HepG2 (cell line): ENCODE results near the gene VIT. TPM values are rescaled to one million over a fixed set of nuclear protein-coding genes. Genes with fewer than 3 reads are reported as not detected.

Source experiments
- ATAC-seq: fragments of 200-7000 bp; cut with Tn5 transposase; 3 replicates; pipeline ENCODE4 v1.9.1; 2020; ENCODE audit warnings: mild to moderate bottlenecking, moderate library complexity
- BruUV-seq: library from RNA; stranded (reverse); fragments of 400-500 nt; replicated peaks from 2 replicates; lab custom pipeline; 2021; lab: Mats Ljungman, UMichigan
- CTCF ChIA-PET: fragments of 300-600 bp; formaldehyde crosslinking; extraction: SDS; loops from one replicate; lab custom pipeline; 2021; ENCODE audit warnings: low total read pairs, inconsistent platforms, low intra/inter-chr PET ratio; lab: Yijun Ruan, JAX
- POLR2A ChIA-PET: fragments of 350-600 bp; sonication (Branson Sonifier 250); formaldehyde crosslinking; loops from one replicate; lab custom pipeline; 2020; ENCODE audit warnings: antibody characterized with exemption, inconsistent platforms; lab: Yijun Ruan, JAX
- DNase-seq: peaks from one replicate; pipeline ENCODE4 v3.0.0-alpha.2; 2015; ENCODE audit warnings: low spot score
- FAIRE-seq: peaks from 3 replicates; lab custom pipeline; 2011; peaks lifted over from hg19 to GRCh38; lab: Jason Lieb, UNC
- H2AFZ ChIP-seq: one replicate; pipeline ENCODE4 v1.6.1; 2011; ENCODE audit warnings: low read length, inconsistent platforms
- H3K27ac ChIP-seq: fragments of 300-600 bp; 3 replicates; pipeline ENCODE4 v1.8.0; 2011; ENCODE audit warnings: mixed run types, mild to moderate bottlenecking, mixed read lengths, low read length, inconsistent platforms; ENCODE audit not compliant: insufficient read depth; ENCODE audit errors: extremely low read length
- H3K27me3 ChIP-seq, 2 experiments: fragments of 200-600 bp in 1 of 2; 2 replicates in 1 of 2; 3 replicates in 1 of 2; pipeline versions ENCODE4 v1.6.0 to v1.8.0; 2011; ENCODE audit warnings: low read length in 2 of 2, mild to moderate bottlenecking in 2 of 2, moderate library complexity in 2 of 2, inconsistent platforms in 1 of 2; ENCODE audit not compliant: insufficient read depth in 2 of 2, control insufficient read depth in 1 of 2
- H3K36me3 ChIP-seq, 2 experiments: fragments of 200-600 bp in 1 of 2; replicated peaks in 1 of 2; 2 replicates in 1 of 2; 3 replicates in 1 of 2; pipeline versions ENCODE4 v1.5.1 to v1.8.0; 2011; ENCODE audit warnings: low read length in 2 of 2, inconsistent platforms in 1 of 2; ENCODE audit not compliant: insufficient read depth in 2 of 2, control insufficient read depth in 1 of 2
- H3K4me1 ChIP-seq: 2 replicates; pipeline ENCODE4 v1.5.1; 2012; ENCODE audit warnings: low read length, inconsistent platforms; ENCODE audit not compliant: insufficient read depth
- H3K4me2 ChIP-seq: 2 replicates; pipeline ENCODE4 v1.6.0; 2011; ENCODE audit warnings: low read depth, low read length, inconsistent platforms
- H3K4me3 ChIP-seq, 3 experiments: fragments of 200-600 bp in 1 of 3; sonication (generic), shearing (Covaris generic) in 1 of 3; replicated peaks in 1 of 3; 2 replicates each; pipeline ENCODE4 v1.5.1; 2011 to 2016; ENCODE audit warnings: low read length in 3 of 3, inconsistent platforms in 2 of 3, low read depth in 2 of 3, mild to moderate bottlenecking in 2 of 3, control low read depth in 1 of 3, mixed read lengths in 1 of 3; ENCODE audit not compliant: insufficient read depth in 1 of 3
- H3K79me2 ChIP-seq: one replicate; pipeline ENCODE4 v1.6.1; 2011; ENCODE audit warnings: low read length, inconsistent platforms; ENCODE audit not compliant: insufficient read depth
- H3K9ac ChIP-seq: 2 replicates; pipeline ENCODE4 v1.6.0; 2011; ENCODE audit warnings: mild to moderate bottlenecking, low read depth, low read length, inconsistent platforms; ENCODE audit not compliant: insufficient read depth
- H3K9me3 ChIP-seq: 2 replicates; pipeline ENCODE4 v1.5.1; 2012; ENCODE audit warnings: mild to moderate bottlenecking, low read length
- H4K20me1 ChIP-seq: 2 replicates; pipeline ENCODE4 v1.6.0; 2011; ENCODE audit warnings: inconsistent platforms, mild to moderate bottlenecking, low read length, moderate library complexity; ENCODE audit not compliant: insufficient read depth
- GFI1 ChIP-seq: sonication (generic); formaldehyde crosslinking; IDR thresholded peaks from 2 replicates; pipeline ENCODE4 v1.5.0; 2020; ENCODE audit warnings: missing genetic modification reagents, mild to moderate bottlenecking, borderline replicate concordance
- KLF11 ChIP-seq: IDR thresholded peaks from 2 replicates; pipeline ENCODE4 v1.6.1; 2016; ENCODE audit warnings: missing compliant biosample characterization
- NFIB ChIP-seq: sonication (generic); formaldehyde crosslinking; IDR thresholded peaks from 2 replicates; pipeline ENCODE4 v1.9.0; 2021; ENCODE audit warnings: missing genetic modification reagents, mild to moderate bottlenecking, borderline replicate concordance
- NFIC ChIP-seq: IDR thresholded peaks from 2 replicates; pipeline ENCODE4 v1.6.1; 2012; ENCODE audit warnings: mild to moderate bottlenecking, low read length, inconsistent platforms
- ONECUT2 ChIP-seq: sonication (generic); formaldehyde crosslinking; IDR thresholded peaks from 2 replicates; pipeline ENCODE4 v1.4.0; 2020; ENCODE audit warnings: missing genetic modification reagents
- RBAK ChIP-seq: sonication (generic); formaldehyde crosslinking; IDR thresholded peaks from 2 replicates; pipeline ENCODE4 v1.5.1; 2020; ENCODE audit warnings: mild to moderate bottlenecking, missing genetic modification reagents
- SIN3A ChIP-seq: IDR thresholded peaks from 2 replicates; pipeline ENCODE4 v1.6.1; 2011; ENCODE audit warnings: low read depth, mild to moderate bottlenecking, control low read depth, low read length, borderline replicate concordance
- ZBTB8A ChIP-seq: sonication (generic); formaldehyde crosslinking; IDR thresholded peaks from 2 replicates; pipeline ENCODE4 v1.4.0; 2020; ENCODE audit warnings: mild to moderate bottlenecking, low read depth, missing genetic modification reagents, borderline replicate concordance
- ZFP36L2 ChIP-seq: sonication (generic); formaldehyde crosslinking; IDR thresholded peaks from 2 replicates; pipeline ENCODE4 v1.4.0; 2020; ENCODE audit warnings: missing genetic modification reagents
- ZNF256 ChIP-seq: sonication (generic); formaldehyde crosslinking; conservative IDR thresholded peaks from 2 replicates; pipeline ENCODE4 v1.4.0; 2020; ENCODE audit warnings: missing genetic modification reagents
- ZNF619 ChIP-seq: sonication (generic); formaldehyde crosslinking; IDR thresholded peaks from 2 replicates; pipeline ENCODE4 v1.4.0; 2020; ENCODE audit warnings: mild to moderate bottlenecking, missing genetic modification reagents
- ZNF788 ChIP-seq: sonication (generic); formaldehyde crosslinking; IDR thresholded peaks from 2 replicates; pipeline ENCODE4 v1.5.0; 2020; ENCODE audit warnings: mild to moderate bottlenecking, missing genetic modification reagents, borderline replicate concordance
- WGBS: methylation state at CpG from one replicate; pipeline ENCODE4 v1.1.6; 2017; ENCODE audit warnings: low lambda C conversion rate; 5-methylcytosine and 5-hydroxymethylcytosine counted together
- in situ Hi-C: cut with HindIII; loops from 2 replicates; pipeline ENCODE4 v1.10.0; 2017; ENCODE audit warnings: low pct_unique_long_range_greater_than_20kb; ENCODE audit not compliant: extremely low pct_ligation_motif_present
- intact Hi-C: fragments of 100-400 bp; cut with micrococcal nuclease; formaldehyde crosslinking; loops from one replicate; pipeline ENCODE4 v1.10.0; 2022; ENCODE audit not compliant: unreplicated experiment
- polyA plus RNA-seq, 8 experiments: library from polyadenylated mRNA; depleted of rRNA in 3 of 8; stranded (reverse) in 7 of 8; unstranded in 1 of 8; fragments of >200 nt; fragmentation: Illumina TruSeq in 4 of 8; extraction: Trizol in 4 of 8; gene quantifications; 2 replicates each; pipeline versions ENCODE4 v1.2.1 to v1.2.3, GENCODE V29; 2011 to 2016; ENCODE audit warnings: low read depth in 4 of 8, missing spikeins in 1 of 8, mixed read lengths in 1 of 8; ENCODE audit not compliant: insufficient read depth in 1 of 8
- total RNA-seq, 5 experiments: library from RNA; depleted of rRNA; stranded (reverse); fragments of >200 nt; fragmentation: Illumina TruSeq; extraction: Trizol; gene quantifications; 2 replicates each; pipeline ENCODE4 v1.2.3, GENCODE V29; 2016; ENCODE audit warnings: low read depth in 1 of 5
- TF ChIP-seq, protein P1 (sequence below): sonication (generic); formaldehyde crosslinking; IDR thresholded peaks from 2 replicates; pipeline ENCODE4 v1.8.0; 2022; ENCODE audit warnings: missing genetic modification reagents, mild to moderate bottlenecking, inconsistent platforms, borderline replicate concordance
- TF ChIP-seq, protein P2 (sequence below): IDR thresholded peaks from 2 replicates; pipeline ENCODE4 v1.6.1; 2016; ENCODE audit warnings: low read depth, control low read depth
- TF ChIP-seq, protein P3 (sequence below): sonication (generic); formaldehyde crosslinking; IDR thresholded peaks from 2 replicates; pipeline ENCODE4 v1.4.0; 2020; ENCODE audit warnings: mild to moderate bottlenecking, missing genetic modification reagents
- TF ChIP-seq, protein P4 (sequence below): sonication (generic); formaldehyde crosslinking; IDR thresholded peaks from 2 replicates; pipeline ENCODE4 v1.8.0; 2022; ENCODE audit warnings: missing genetic modification reagents, low read depth, mild to moderate bottlenecking, borderline replicate concordance
- TF ChIP-seq, protein P5 (sequence below): sonication (generic); formaldehyde crosslinking; IDR thresholded peaks from 2 replicates; pipeline ENCODE4 v1.4.0; 2020; ENCODE audit warnings: missing genetic modification reagents

The VIT gene
- total and polyA plus RNA-seq, 2 of the 13 experiments (the other 11 are each of a cell fraction or from before 2014, with no cell fraction given), result not detected

DNA sequence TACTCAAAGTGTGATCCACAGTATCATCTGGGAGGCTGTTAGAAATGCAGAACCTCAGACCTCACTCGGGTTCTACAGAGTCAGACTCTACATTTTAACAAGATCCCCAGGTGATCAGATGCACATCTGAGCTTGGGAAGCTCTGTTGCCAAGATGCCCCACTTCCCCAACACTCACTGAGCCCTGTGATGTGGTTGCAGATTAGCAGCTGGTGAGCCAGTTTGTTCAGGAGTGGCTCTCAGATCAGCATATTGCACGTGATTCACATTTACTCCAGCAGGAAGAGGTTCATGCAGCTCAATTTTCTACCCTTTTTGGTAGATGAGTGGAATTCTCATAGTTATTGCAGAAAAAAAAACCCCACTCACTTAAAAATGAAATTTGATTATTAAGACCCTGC is 96.4 kb downstream of the VIT start:
- no peak overlapping the region for H2AFZ ChIP-seq
- no peak for TF ChIP-seq KLF11 (CRISPR knock-in tag)
- TF ChIP-seq ZFP36L2, result no peak
- no peak for TF ChIP-seq ZNF256 (CRISPR knock-in tag)
- no peak for TF ChIP-seq ZNF788 (CRISPR knock-in tag)
- TF ChIP-seq, protein P1, sequence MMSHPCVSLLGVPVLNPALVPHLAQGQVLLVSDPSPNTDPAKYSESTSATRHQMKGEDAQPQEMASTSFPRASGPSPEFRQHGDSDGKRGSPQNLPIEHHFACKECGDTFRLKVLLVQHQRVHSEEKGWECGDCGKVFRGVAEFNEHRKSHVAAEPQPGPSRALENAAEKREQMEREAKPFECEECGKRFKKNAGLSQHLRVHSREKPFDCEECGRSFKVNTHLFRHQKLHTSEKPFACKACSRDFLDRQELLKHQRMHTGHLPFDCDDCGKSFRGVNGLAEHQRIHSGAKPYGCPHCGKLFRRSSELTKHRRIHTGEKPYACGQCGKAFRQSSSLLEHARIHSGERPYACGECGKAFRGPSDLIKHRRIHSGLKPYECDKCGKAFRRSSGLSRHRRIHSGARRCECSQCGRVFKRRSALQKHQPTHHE, result no peak
- TF ChIP-seq SIN3A, result no peak
- TF ChIP-seq ONECUT2 (CRISPR knock-in tag), result no peak
- no peak for TF ChIP-seq NFIC
- TF ChIP-seq ZNF619, result no peak
- TF ChIP-seq, protein P2, sequence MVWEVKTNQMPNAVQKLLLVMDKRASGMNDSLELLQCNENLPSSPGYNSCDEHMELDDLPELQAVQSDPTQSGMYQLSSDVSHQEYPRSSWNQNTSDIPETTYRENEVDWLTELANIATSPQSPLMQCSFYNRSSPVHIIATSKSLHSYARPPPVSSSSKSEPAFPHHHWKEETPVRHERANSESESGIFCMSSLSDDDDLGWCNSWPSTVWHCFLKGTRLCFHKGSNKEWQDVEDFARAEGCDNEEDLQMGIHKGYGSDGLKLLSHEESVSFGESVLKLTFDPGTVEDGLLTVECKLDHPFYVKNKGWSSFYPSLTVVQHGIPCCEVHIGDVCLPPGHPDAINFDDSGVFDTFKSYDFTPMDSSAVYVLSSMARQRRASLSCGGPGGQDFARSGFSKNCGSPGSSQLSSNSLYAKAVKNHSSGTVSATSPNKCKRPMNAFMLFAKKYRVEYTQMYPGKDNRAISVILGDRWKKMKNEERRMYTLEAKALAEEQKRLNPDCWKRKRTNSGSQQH, result no peak
- TF ChIP-seq, protein P3, sequence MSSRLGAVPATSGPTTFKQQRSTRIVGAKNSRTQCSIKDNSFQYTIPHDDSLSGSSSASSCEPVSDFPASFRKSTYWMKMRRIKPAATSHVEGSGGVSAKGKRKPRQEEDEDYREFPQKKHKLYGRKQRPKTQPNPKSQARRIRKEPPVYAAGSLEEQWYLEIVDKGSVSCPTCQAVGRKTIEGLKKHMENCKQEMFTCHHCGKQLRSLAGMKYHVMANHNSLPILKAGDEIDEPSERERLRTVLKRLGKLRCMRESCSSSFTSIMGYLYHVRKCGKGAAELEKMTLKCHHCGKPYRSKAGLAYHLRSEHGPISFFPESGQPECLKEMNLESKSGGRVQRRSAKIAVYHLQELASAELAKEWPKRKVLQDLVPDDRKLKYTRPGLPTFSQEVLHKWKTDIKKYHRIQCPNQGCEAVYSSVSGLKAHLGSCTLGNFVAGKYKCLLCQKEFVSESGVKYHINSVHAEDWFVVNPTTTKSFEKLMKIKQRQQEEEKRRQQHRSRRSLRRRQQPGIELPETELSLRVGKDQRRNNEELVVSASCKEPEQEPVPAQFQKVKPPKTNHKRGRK (CRISPR knock-in tag), result no peak
- no peak for TF ChIP-seq NFIB
- TF ChIP-seq, protein P4, sequence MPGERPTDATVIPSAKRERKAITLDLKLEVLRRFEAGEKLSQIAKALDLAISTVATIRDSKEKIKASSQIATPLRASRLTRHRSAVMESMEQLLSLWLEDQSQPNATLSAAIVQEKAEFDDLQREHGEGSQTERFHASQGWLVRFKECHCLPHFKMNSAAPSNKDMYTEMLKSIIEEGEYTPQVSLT (CRISPR knock-in tag), result no peak
- TF ChIP-seq ZBTB8A, result no peak
- TF ChIP-seq RBAK (CRISPR knock-in tag), result no peak
- no peak for TF ChIP-seq GFI1
- TF ChIP-seq, protein P5, sequence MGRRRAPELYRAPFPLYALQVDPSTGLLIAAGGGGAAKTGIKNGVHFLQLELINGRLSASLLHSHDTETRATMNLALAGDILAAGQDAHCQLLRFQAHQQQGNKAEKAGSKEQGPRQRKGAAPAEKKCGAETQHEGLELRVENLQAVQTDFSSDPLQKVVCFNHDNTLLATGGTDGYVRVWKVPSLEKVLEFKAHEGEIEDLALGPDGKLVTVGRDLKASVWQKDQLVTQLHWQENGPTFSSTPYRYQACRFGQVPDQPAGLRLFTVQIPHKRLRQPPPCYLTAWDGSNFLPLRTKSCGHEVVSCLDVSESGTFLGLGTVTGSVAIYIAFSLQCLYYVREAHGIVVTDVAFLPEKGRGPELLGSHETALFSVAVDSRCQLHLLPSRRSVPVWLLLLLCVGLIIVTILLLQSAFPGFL (CRISPR knock-in tag), result no peak
- TF ChIP-seq, all 625 proteins: peak for 0
- Histone ChIP-seq H3K4me1 (no peaks in the 10 kb centered on the region), H3K4me3 (no peak overlapping the region), H3K36me3 (no peaks in the 10 kb centered on the region), H3K4me2 (no peak overlapping the region), H3K27ac (no peak overlapping the region), H3K9ac (no peak overlapping the region), H3K27me3 (peaks cover 7 to 49% of the 10 kb centered on the region in 2 experiments), H3K79me2 (no peaks in the 10 kb centered on the region), H4K20me1 (no peaks in the 10 kb centered on the region), H3K9me3 (no peaks in the 10 kb centered on the region)
- intact Hi-C loops (no loop called here), in situ Hi-C loops (loop anchor here (25.0 kb wide), 1 partner anchor 1094 kb away; no protein-coding TSS in a partner anchor)
- ChIA-PET POLR2A (no interaction called here), CTCF (no interaction called here)
- ATAC-seq (no peak), FAIRE-seq (no peak), DNase-seq (no peak)
- BruUV-seq, result no TSS peak
- WGBS, result 0% methylated on average over 2 of the region's 2 CpGs
